NOMO-1 treated with DMSO at 0.1 percent for 48 hours (cell line): ENCODE measurements around the gene CATSPER2.
"Not testable (repeated sequence)": the region's sequence is repeated elsewhere in the genome, so short reads cannot be mapped to it uniquely, and the experiment has no call there.

Experiments used
- DNase-seq: peaks from one replicate; lab custom pipeline; 2025; ENCODE audit not compliant: unreplicated experiment; lab: John Stamatoyannopoulos, UW

Gene CATSPER2

DNA sequence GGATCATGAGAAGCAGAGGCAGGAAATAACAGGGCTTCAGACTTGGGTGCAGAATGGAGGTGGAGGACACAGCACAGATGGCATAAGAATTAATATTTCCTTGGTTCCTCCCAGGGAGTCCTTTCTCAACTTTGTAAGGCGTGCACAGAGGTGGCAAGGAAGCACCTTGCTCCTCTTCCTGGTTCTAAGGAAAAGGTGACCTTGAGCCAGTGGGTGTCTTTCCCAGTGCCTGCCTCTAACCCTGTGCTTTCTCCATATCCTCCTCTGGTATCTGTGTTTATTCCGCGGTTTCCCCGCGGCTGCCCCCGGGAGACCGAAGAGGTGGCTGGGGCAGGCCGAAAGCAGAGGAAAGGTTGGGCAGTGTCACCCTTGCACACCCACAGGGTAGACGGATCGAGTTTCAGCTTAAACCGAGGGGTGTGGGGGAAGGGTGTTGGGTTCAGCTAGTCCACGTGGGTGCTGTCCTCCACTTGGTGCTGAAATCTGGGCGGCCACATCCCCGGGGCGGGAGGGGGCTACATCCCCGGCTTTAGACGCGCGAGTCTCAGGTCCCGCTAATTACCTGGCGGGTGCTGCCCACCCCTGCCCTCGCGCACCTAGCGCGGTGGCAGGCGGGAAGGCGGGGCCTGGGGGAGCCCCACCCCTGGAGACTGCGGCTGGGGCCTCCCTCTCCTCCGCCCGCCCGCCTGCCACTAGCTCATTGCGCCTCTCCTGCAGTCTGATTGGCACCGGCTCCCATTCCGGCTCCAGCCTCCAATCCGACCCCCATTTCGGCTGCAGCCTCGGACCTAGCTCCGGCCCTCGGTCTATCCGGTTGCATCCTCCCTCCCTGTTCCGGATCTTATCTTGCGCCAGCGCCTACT lies 55.1 kb downstream of the CATSPER2 start, which contains the start of gene CKMT1B:
Gene CKMT1B, plus strand, starts transcription at position 700 of the 863 bp plus-strand sequence. CDS start 192 bp downstream, outside the sequence.
- not testable (repeated sequence) for DNase-seq

DNA sequence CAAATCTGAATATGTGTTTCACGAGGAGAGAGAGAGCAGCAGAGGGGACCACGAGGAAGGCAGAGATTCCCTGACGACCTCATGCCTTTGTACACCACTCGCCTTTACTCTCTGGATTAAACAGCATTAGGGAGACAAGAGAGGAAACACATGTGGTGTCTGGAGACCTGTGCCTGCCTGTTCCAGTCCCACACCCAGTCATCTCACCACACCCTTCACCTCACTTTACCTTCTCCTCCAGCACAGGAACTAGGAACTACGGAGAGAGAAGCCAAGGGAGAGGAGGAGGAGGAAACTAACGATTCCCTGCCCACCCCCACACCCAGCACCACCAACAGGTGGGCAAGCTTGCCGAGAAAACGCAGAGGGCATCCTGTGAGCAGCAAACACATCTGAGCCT lies 55.8 kb downstream of the CATSPER2 start:
- not testable (repeated sequence) for DNase-seq

DNA sequence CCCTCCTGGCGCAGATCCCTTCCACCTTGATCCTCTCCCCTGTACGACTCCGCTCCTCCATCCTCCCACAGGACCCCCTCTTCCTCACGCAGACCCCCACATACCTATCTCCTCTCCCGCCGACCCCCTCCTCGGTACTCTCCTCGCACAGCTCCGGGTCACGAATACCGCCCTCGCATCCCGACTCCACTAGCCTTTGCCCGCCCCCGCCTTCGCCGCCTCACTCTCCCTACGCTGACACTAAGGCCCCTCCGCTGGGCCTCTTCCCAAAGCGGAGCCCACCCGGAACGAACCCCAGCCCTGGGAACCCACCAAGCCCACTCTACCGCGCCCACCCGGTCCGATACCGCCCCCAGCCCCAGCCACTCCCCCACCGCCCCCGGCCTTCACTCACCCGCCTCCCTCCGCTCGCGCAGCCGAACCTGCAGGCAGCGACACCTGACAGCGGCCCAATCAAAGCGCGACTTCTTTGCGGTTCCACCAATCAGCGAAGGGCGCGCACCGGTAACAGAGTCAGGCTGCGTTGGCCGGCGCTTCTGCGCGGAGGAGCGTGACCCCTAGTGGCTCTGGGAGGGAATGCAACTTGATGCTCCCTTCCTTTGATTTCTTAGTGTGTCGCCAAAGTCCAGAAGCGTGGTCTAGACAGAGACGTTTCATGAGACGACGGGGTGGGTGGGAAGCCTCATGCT lies 58.7 kb downstream of the CATSPER2 start, which contains the start of gene PPIP5K1:
Gene PPIP5K1, minus strand, starts transcription at position 431 of the 689 bp plus-strand sequence. CDS start 5,704 bp downstream, outside the sequence.
- not testable (repeated sequence) for DNase-seq
